OCI-LY3 (cell line): ENCODE results near the gene KRI1.
"Not testable (repeated sequence)": the region's sequence is repeated elsewhere in the genome, so short reads cannot be mapped to it uniquely, and the experiment has no call there.

ENCODE experiments used
- H2AFZ ChIP-seq: fragments of 200-600, 300-600 bp; shearing (Covaris generic); 2 replicates; pipeline ENCODE4 v1.6.0; 2014; ENCODE audit warnings: antibody characterized with exemption, low read depth, low read length
- H3K27ac ChIP-seq: fragments of 200-600, 300-600 bp; sonication (generic); 2 replicates; pipeline ENCODE4 v1.5.1; 2014; ENCODE audit warnings: mild to moderate bottlenecking, low read length, moderate library complexity, mixed read lengths
- H3K27me3 ChIP-seq: fragments of 200-600, 300-600 bp; sonication (generic); 2 replicates; pipeline ENCODE4 v1.6.1; 2014; ENCODE audit warnings: low read depth, low read length, mixed read lengths
- H3K36me3 ChIP-seq: fragments of 200-600, 300-600 bp; sonication (generic); replicated peaks from 2 replicates; pipeline ENCODE3; 2014; ENCODE audit warnings: low read depth, low read length, mixed read lengths
- H3K4me1 ChIP-seq: fragments of 300-600, 200-600 bp; sonication (generic); 2 replicates; pipeline ENCODE4 v1.6.1; 2014; ENCODE audit warnings: low read length, mixed read lengths
- H3K4me2 ChIP-seq: fragments of 200-600, 300-600 bp; sonication (generic); 2 replicates; pipeline ENCODE4 v1.6.1; 2014; ENCODE audit warnings: low read length, mixed read lengths
- H3K4me3 ChIP-seq: fragments of 300-600, 200-600 bp; sonication (generic); 2 replicates; pipeline ENCODE4 v1.5.1; 2014; ENCODE audit warnings: antibody characterized with exemption, mild to moderate bottlenecking, low read length, moderate library complexity
- H3K79me2 ChIP-seq: fragments of 300-600, 200-600 bp; shearing (Covaris generic); 2 replicates; pipeline ENCODE4 v1.6.1; 2014; ENCODE audit warnings: mild to moderate bottlenecking, low read length, mixed read lengths
- H3K9ac ChIP-seq: fragments of 300-600, 200-600 bp; shearing (Covaris generic); 2 replicates; pipeline ENCODE4 v1.6.0; 2014; ENCODE audit warnings: mild to moderate bottlenecking, low read length, moderate library complexity
- H3K9me3 ChIP-seq: fragments of 200-600, 300-600 bp; shearing (Covaris generic); 2 replicates; pipeline ENCODE4 v1.6.1; 2014; ENCODE audit warnings: low read length, mixed read lengths; ENCODE audit not compliant: insufficient read depth
- H4K20me1 ChIP-seq: fragments of 200-600, 300-600 bp; sonication (generic); 2 replicates; pipeline ENCODE4 v1.6.1; 2016; ENCODE audit warnings: low read length, mixed read lengths; ENCODE audit not compliant: insufficient read depth
- CTCF ChIP-seq: fragments of 200-600, 300-600 bp; sonication (generic); IDR thresholded peaks from 2 replicates; pipeline ENCODE4 v1.5.1; 2014; ENCODE audit warnings: antibody characterized with exemption, low read length, low read depth
- EZH2phosphoT487 ChIP-seq: fragments of 200-600 bp; shearing (Covaris generic); IDR thresholded peaks from 2 replicates; pipeline ENCODE4 v1.6.1; 2018; ENCODE audit warnings: antibody characterized with exemption, mixed run types, low read depth

KRI1 gene

GRCh38 chr19:10543420-10544241, 22.2 kb downstream of the KRI1 start, which contains the start of gene ATG4D:
Gene ATG4D, plus strand, starts transcription at chr19:10543904. Its CDS starts 187 bp downstream, at chr19:10544091.
- Histone ChIP-seq H2AFZ (peak within 1 kb of the TSS; percentile 71), H3K27ac (peak within 1 kb of the TSS; percentile 7; the same call in 1 of the 2 replicates), H3K27me3 (peaks cover 6% of the 10 kb centered on the region)

GRCh38 chr19:10543059-10543419, 22.8 kb downstream of the KRI1 start:
- TF ChIP-seq EZH2phosphoT487 = no peak
- no peak for TF ChIP-seq CTCF
- Histone ChIP-seq H4K20me1 (no peaks in the 10 kb centered on the region), H3K4me2 (peak overlapping the region; percentile 73), H3K27me3 (peaks cover 9% of the 10 kb centered on the region), H3K9me3 (no peaks in the 10 kb centered on the region), H2AFZ (peak overlapping the region; percentile 71; the same call in 1 of the 2 replicates), H3K27ac (no peak overlapping the region), H3K4me3 (peak overlapping the region; percentile 90), H3K79me2 (peaks cover 12% of the 10 kb centered on the region), H3K36me3 (no peaks in the 10 kb centered on the region), H3K4me1 (peaks cover 10% of the 10 kb centered on the region), H3K9ac (peak overlapping the region; percentile 86)

More at GRCh38 chr19:10543420-10544241, 22.2 kb downstream of the KRI1 start, which contains the start of gene ATG4D:
- Histone ChIP-seq H3K9me3 (no peaks in the 10 kb centered on the region), H3K79me2 (peaks cover 12% of the 10 kb centered on the region), H3K4me3 (peak within 1 kb of the TSS; percentile 90), H3K4me2 (peak within 1 kb of the TSS; percentile 91), H3K36me3 (peaks cover 1% of the 10 kb centered on the region), H3K4me1 (peaks cover 7% of the 10 kb centered on the region), H4K20me1 (no peaks in the 10 kb centered on the region), H3K9ac (peak within 1 kb of the TSS; percentile 86)
- TF ChIP-seq CTCF (no peak), EZH2phosphoT487 (no peak)

GRCh38 chr19:10539016-10539415, 26.8 kb downstream of the KRI1 start:
- H3K79me2 ChIP-seq, H3K9me3 ChIP-seq, H3K27ac ChIP-seq, H2AFZ ChIP-seq, H3K4me2 ChIP-seq, H4K20me1 ChIP-seq, H3K36me3 ChIP-seq, H3K4me3 ChIP-seq, H3K4me1 ChIP-seq, H3K9ac ChIP-seq: not testable (repeated sequence)
- peaks cover 18% of the 10 kb centered on the region for H3K27me3 ChIP-seq

- no peaks in the 10 kb centered on the region for H3K79me2 ChIP-seq
- no peak for TF ChIP-seq EZH2phosphoT487
- TF ChIP-seq CTCF = no peak
- H3K4me2 ChIP-seq = no peak overlapping the region
- H3K9me3 ChIP-seq = no peaks in the 10 kb centered on the region
- peaks cover 23% of the 10 kb centered on the region for H3K27me3 ChIP-seq
- H2AFZ ChIP-seq = no peak overlapping the region
- H3K27ac ChIP-seq = no peak overlapping the region
- H3K4me1 ChIP-seq = peaks cover 4% of the 10 kb centered on the region; the same call in 1 of the 2 replicates
- no peak overlapping the region for H3K9ac ChIP-seq
- no peak overlapping the region for H3K4me3 ChIP-seq
- H4K20me1 ChIP-seq = no peaks in the 10 kb centered on the region
- H3K36me3 ChIP-seq = no peaks in the 10 kb centered on the region
Observed at GRCh38 chr19:10538204-10538983, 27.4 kb downstream of the KRI1 start.
